HG02588 (cell line): ENCODE data around the gene CCDC102B.
A peak's percentile ranks its signal among the peaks of the same experiment; 100 is the strongest.
"Not testable (repeated sequence)": the region's sequence is repeated elsewhere in the genome, so short reads cannot be mapped to it uniquely, and the experiment has no call there.

Experiments used
- ATAC-seq: cut with Tn5 transposase; IDR thresholded peaks from one replicate; pipeline ENCODE4 v1.9.1; 2021; ENCODE audit warnings: mild to moderate bottlenecking, moderate library complexity; ENCODE audit not compliant: unreplicated experiment

The CCDC102B gene

GRCh38 chr18:68893354-68893753, 95.5 kb downstream of the CCDC102B start:
- no peak for ATAC-seq

GRCh38 chr18:68897286-68897685, 99.4 kb downstream of the CCDC102B start:
- ATAC-seq = no peak

GRCh38 chr18:68909579-68909978, 111.7 kb downstream of the CCDC102B start:
- no peak for ATAC-seq

- ATAC-seq = no peak
Observed at GRCh38 chr18:68915061-68915460, 117.2 kb downstream of the CCDC102B start.

- no peak for ATAC-seq
Observed at GRCh38 chr18:68916734-68917133, 118.9 kb downstream of the CCDC102B start.

- ATAC-seq = no peak
Observed at GRCh38 chr18:68918216-68918615, 120.3 kb downstream of the CCDC102B start.

GRCh38 chr18:68919900-68920299, 122.0 kb downstream of the CCDC102B start:
- no peak for ATAC-seq

GRCh38 chr18:68922392-68922791, 124.5 kb downstream of the CCDC102B start:
- no peak for ATAC-seq

- peak; percentile 83 for ATAC-seq
Observed at GRCh38 chr18:68925268-68925667, 127.4 kb downstream of the CCDC102B start.

GRCh38 chr18:68928762-68929675, 131.1 kb downstream of the CCDC102B start:
- ATAC-seq = no peak

GRCh38 chr18:68935686-68936085, 137.8 kb downstream of the CCDC102B start:
- no peak for ATAC-seq

GRCh38 chr18:68937029-68937599, 139.2 kb downstream of the CCDC102B start:
- ATAC-seq = peak; percentile 70

GRCh38 chr18:68940039-68940438, 142.2 kb downstream of the CCDC102B start:
- ATAC-seq = no peak

GRCh38 chr18:68940754-68941153, 142.9 kb downstream of the CCDC102B start:
- ATAC-seq = no peak

- no peak for ATAC-seq
Observed at GRCh38 chr18:68942230-68942629, 144.3 kb downstream of the CCDC102B start.

- ATAC-seq = not testable (repeated sequence)
Observed at GRCh38 chr18:68943861-68944260, 146.0 kb downstream of the CCDC102B start.

GRCh38 chr18:68944330-68944729, 146.4 kb downstream of the CCDC102B start:
- ATAC-seq = no peak

GRCh38 chr18:68944826-68945225, 146.9 kb downstream of the CCDC102B start:
- ATAC-seq = no peak

- ATAC-seq = no peak
Observed at GRCh38 chr18:68948622-68949021, 150.7 kb downstream of the CCDC102B start.

GRCh38 chr18:68954738-68955137, 156.9 kb downstream of the CCDC102B start:
- ATAC-seq = no peak

GRCh38 chr18:68956650-68957049, 158.8 kb downstream of the CCDC102B start:
- ATAC-seq = no peak

GRCh38 chr18:68960355-68960754, 162.5 kb downstream of the CCDC102B start:
- ATAC-seq = no peak
